ENCODE results near the gene TNNC2.
"Not testable (repeated sequence)": the region's sequence is repeated elsewhere in the genome, so short reads cannot be mapped to it uniquely, and the experiment has no call there.

- not testable (repeated sequence) for TF ChIP-seq POLR2AphosphoS5 (IDR thresholded peaks at IDR 0.05; ENCODE audit: low read depth); CTCF (IDR thresholded peaks at IDR 0.05; ENCODE audit: insufficient read depth, low read length); GABPA (IDR thresholded peaks at IDR 0.05; ENCODE audit: low read depth); REST (IDR thresholded peaks at IDR 0.05; ENCODE audit: insufficient replicate concordance, low read depth)
These were observed 47.0 kb upstream of the TNNC2 start for GRCh38 chr20:45874104-45874481.

Data from HL-60 (cell line).